CD4-positive, alpha-beta memory T cell (primary cell): Measurements from ENCODE around the gene ARFGAP1. TPM values are rescaled to one million over a fixed set of nuclear protein-coding genes. Genes with fewer than 3 reads are reported as not detected.

Experiments used
- CTCF ChIA-PET: fragments of 350-600 bp; sonication (Branson Sonifier 250); formaldehyde crosslinking; loops from one replicate; lab custom pipeline; 2021; ENCODE audit warnings: inconsistent platforms; ENCODE audit not compliant: partially characterized antibody; lab: Charles Lee
- POLR2A ChIA-PET: fragments of 350-600 bp; sonication (Branson Sonifier 250); formaldehyde crosslinking; loops from one replicate; lab custom pipeline; 2021; ENCODE audit not compliant: partially characterized antibody; lab: Charles Lee
- DNase-seq, 5 donors: peaks; one replicate each; pipeline versions ENCODE4 v3.0.0 to v3.0.0-alpha.2; 2020 to 2022; ENCODE audit warnings: mixed read lengths in 1 of 5
- H3K27ac ChIP-seq: one replicate; pipeline ENCODE4 v1.7.0; 2013; ENCODE audit warnings: low read depth, low read length
- H3K27me3 ChIP-seq: 2 replicates; pipeline ENCODE4 v1.7.0; 2013; ENCODE audit warnings: mild to moderate bottlenecking, low read length, moderate library complexity; ENCODE audit not compliant: insufficient read depth
- H3K36me3 ChIP-seq: 2 replicates; pipeline ENCODE4 v1.7.0; 2013; ENCODE audit warnings: mild to moderate bottlenecking, low read length, moderate library complexity; ENCODE audit not compliant: insufficient read depth
- H3K4me1 ChIP-seq: 2 replicates; pipeline ENCODE4 v1.7.0; 2013; ENCODE audit warnings: mild to moderate bottlenecking, low read length, moderate library complexity; ENCODE audit not compliant: insufficient read depth
- H3K4me3 ChIP-seq, 2 donors: one replicate each; pipeline ENCODE4 v1.7.0; 2013; ENCODE audit warnings: low read length in 2 of 2, mild to moderate bottlenecking in 1 of 2
- H3K9me3 ChIP-seq, 2 donors: one replicate each; pipeline ENCODE4 v1.7.0; 2013; ENCODE audit warnings: low read length in 2 of 2, control low read depth in 1 of 2; ENCODE audit not compliant: control insufficient read depth in 1 of 2
- H3K27ac Mint-ChIP-seq, 7 donors: one replicate each; pipeline ENCODE4 v1.8.0; 2020 to 2021; ENCODE audit warnings: mixed read lengths in 7 of 7, mild to moderate bottlenecking in 6 of 7, inconsistent platforms in 3 of 7, moderate library complexity in 3 of 7
- H3K27me3 Mint-ChIP-seq, 2 donors: one replicate each; pipeline ENCODE4 v1.8.0; 2020 to 2021; ENCODE audit warnings: mixed read lengths in 2 of 2
- H3K36me3 Mint-ChIP-seq, 2 donors: one replicate each; pipeline ENCODE4 v1.8.0; 2020 to 2021; ENCODE audit warnings: mixed read lengths in 2 of 2, inconsistent platforms in 1 of 2, mild to moderate bottlenecking in 1 of 2
- H3K4me1 Mint-ChIP-seq, 4 donors: one replicate each; pipeline ENCODE4 v1.8.0; 2020 to 2021; ENCODE audit warnings: mixed read lengths in 4 of 4, mild to moderate bottlenecking in 1 of 4
- H3K4me3 Mint-ChIP-seq, 8 donors: one replicate each; pipeline ENCODE4 v1.8.0; 2020 to 2021; ENCODE audit warnings: mixed read lengths in 8 of 8, mild to moderate bottlenecking in 7 of 8, moderate library complexity in 6 of 8, inconsistent platforms in 3 of 8
- H3K9me3 Mint-ChIP-seq, 8 donors: one replicate each; pipeline ENCODE4 v1.8.0; 2020 to 2021; ENCODE audit warnings: mixed read lengths in 8 of 8, mild to moderate bottlenecking in 5 of 8, inconsistent platforms in 3 of 8, moderate library complexity in 1 of 8
- intact Hi-C: fragments of 100-400 bp; cut with micrococcal nuclease; formaldehyde crosslinking; loops from one replicate; pipeline ENCODE4 v1.15.1; 2023
- polyA plus RNA-seq, 2 donors: library from polyadenylated mRNA; unstranded; fragments of 300-500 nt; fragmentation: Illumina TruSeq; gene quantifications; one replicate each; pipeline ENCODE4 v1.2.3, GENCODE V29; 2021
- total RNA-seq, 2 experiments: library from RNA; stranded (reverse); gene quantifications; one replicate each; pipeline ENCODE4 v1.2.3, GENCODE V29; 2021

ARFGAP1 gene
- total and polyA plus RNA-seq, 4 experiments from 2014 or later, result 11.5 to 120 (median 69.4) TPM

GRCh38 chr20:63268256-63268655 lies 4.4 kb upstream of the ARFGAP1 start:
- Histone ChIP-seq H3K4me1 (peaks cover 9% of the 10 kb centered on the region), H3K27me3 (no peaks in the 10 kb centered on the region), H3K9me3 (no peaks in the 10 kb centered on the region), H3K4me3 (no peak overlapping the region), H3K27ac (no peak overlapping the region), H3K36me3 (no peaks in the 10 kb centered on the region)
- H3K4me3 Mint-ChIP-seq, result no peak overlapping the region
- POLR2A ChIA-PET, result no interaction called here
- peak overlapping the region in 1 of 7 donors; percentile 41 for H3K27ac Mint-ChIP-seq
- H3K4me1 Mint-ChIP-seq, result peaks cover 4 to 10% (median 9%) of the 10 kb centered on the region in 4 donors
- H3K27me3 Mint-ChIP-seq, result peaks cover 9 to 12% of the 10 kb centered on the region in 2 donors
- peaks cover 0 to 3% (median 0%) of the 10 kb centered on the region in 8 donors for H3K9me3 Mint-ChIP-seq
- intact Hi-C loops, result no loop called here
- DNase-seq, result no peak
- H3K36me3 Mint-ChIP-seq, result peaks cover 0 to 5% of the 10 kb centered on the region in 2 donors
- CTCF ChIA-PET, result interaction anchor here (1.2 kb wide), 1 partner anchor 45 kb away, joined by 4 read pairs; no protein-coding TSS in a partner anchor

DNA sequence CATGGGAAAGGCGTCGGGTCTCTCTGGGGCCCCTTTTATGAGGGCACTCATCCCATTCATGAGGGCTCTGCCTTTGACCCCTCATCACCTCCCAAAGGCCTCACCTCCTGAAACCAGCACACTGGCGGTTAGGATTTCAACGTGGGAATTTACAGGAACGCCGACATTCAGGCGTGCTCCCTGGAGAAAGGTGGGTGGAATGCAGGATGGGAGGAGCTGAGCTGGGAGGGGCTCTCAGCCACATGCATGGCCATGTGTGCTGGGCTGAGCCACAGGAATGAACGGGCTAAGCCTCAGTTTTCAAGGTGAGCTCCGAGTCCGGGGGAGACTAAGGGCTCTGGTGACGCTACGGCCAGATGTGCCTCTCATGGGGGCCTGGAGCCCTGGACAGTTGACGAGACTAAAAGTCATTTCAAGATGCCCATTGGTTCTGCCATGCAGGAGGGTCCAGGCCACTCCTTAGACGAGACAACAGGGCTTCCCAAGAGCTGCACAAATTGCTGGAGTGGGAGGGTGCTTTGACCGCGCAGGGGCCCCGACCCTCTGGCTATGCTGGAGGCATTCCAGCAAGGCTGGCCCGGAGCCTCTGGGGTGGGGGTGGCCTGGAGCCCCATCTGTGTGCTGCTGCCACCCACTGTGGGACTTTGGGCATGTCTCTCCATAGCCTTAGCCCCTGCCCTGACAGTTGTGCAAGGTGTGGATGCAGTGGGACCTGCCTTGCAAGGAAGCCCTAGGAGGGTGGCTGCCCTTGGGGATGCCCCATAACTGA lies 3.8 kb upstream of the ARFGAP1 start:
- Histone ChIP-seq H3K27ac (no peak overlapping the region), H3K4me1 (peaks cover 15% of the 10 kb centered on the region), H3K27me3 (no peaks in the 10 kb centered on the region), H3K36me3 (no peaks in the 10 kb centered on the region), H3K4me3 (no peak overlapping the region), H3K9me3 (no peaks in the 10 kb centered on the region)
- H3K27ac Mint-ChIP-seq, result no peak overlapping the region
- H3K9me3 Mint-ChIP-seq, result peaks cover 0 to 3% (median 0%) of the 10 kb centered on the region in 8 donors
- peaks cover 9 to 12% of the 10 kb centered on the region in 2 donors for H3K27me3 Mint-ChIP-seq
- ChIA-PET POLR2A (no interaction called here), CTCF (no interaction called here)
- peaks cover 0 to 10% of the 10 kb centered on the region in 2 donors for H3K36me3 Mint-ChIP-seq
- peak overlapping the region in 1 of 8 donors; percentile 31 for H3K4me3 Mint-ChIP-seq
- DNase-seq, result no peak
- intact Hi-C loops, result no loop called here
- H3K4me1 Mint-ChIP-seq, result peaks cover 8 to 16% (median 14%) of the 10 kb centered on the region in 4 donors

DNA sequence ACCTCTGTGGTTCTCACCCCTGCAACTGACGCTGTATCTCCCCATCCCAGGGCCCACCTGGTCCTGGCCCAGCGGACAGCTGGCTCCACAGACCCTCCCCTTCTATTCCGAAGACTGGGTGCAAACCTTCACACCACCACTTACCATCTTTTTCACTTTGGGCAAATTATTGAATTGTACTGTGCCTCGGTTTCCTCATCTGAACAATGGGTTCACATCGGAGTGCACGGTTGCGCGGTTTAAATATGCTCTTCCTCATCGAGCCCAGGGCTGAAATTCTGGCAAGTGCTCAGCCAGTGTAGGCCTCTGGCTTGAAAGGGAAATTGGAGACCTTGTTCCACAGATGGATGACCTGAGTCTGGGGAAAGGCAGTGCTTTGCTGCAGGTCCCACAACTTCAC lies 2.9 kb upstream of the ARFGAP1 start:
- Mint-ChIP-seq H3K27me3 (peaks cover 6 to 8% of the 10 kb centered on the region in 2 donors), H3K9me3 (peaks cover 0 to 1% (median 0%) of the 10 kb centered on the region in 8 donors), H3K4me3 (peak overlapping the region in 3 of 8 donors; percentile 43 to 50 (median 46)), H3K4me1 (peaks cover 12 to 25% (median 20%) of the 10 kb centered on the region in 4 donors), H3K27ac (peak overlapping the region in 1 of 7 donors; percentile 32), H3K36me3 (peaks cover 0 to 12% of the 10 kb centered on the region in 2 donors)
- no peak for DNase-seq
- Histone ChIP-seq H3K4me1 (peaks cover 23% of the 10 kb centered on the region), H3K4me3 (no peak overlapping the region), H3K27me3 (no peaks in the 10 kb centered on the region), H3K27ac (no peak overlapping the region), H3K36me3 (no peaks in the 10 kb centered on the region), H3K9me3 (no peaks in the 10 kb centered on the region)
- ChIA-PET CTCF (interaction anchor here (3.3 kb wide), 1 partner anchor 46 kb away, joined by 22 read pairs; no protein-coding TSS in a partner anchor), POLR2A (no interaction called here)
- intact Hi-C loops, result no loop called here

DNA sequence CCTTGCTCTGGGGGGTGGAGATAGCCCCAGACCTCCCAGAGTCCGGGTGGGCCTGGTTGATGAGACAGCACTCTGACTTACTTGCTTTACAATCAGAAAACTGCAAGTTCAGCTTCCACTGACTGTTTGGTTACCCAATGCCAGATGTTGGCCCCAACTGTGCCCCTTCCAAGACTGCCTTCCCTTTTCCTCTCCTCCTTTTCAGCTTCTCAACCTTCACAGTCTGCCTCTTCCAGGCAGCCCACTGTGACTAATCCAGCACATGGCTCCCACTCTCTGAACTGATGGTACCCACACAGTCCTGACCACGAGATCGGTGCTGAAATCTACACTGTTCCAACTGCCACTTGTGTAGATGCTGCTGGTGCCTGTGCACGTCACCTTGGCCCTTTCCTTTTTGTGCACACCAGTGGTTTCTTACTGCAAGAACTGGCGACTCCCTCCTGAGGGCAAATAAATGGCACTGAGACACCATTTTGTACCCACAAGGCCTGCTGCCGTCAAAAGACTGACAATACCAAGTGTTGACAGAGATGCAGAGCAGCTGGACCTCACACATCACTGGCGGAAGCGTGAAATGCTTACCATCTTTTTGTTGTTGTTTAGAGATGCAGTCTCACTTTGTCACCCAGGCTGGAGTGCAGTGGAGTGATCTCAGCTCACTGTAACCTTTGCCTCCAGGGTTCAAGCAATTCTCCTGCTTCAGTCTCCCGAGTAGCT lies 1.8 kb upstream of the ARFGAP1 start:
- Mint-ChIP-seq H3K36me3 (peaks cover 0 to 15% of the 10 kb centered on the region in 2 donors), H3K4me3 (peak overlapping the region; percentile 7 to 91 (median 86)), H3K4me1 (peaks cover 15 to 33% (median 24%) of the 10 kb centered on the region in 4 donors), H3K27ac (peak overlapping the region in 3 of 7 donors; percentile 79 to 94 (median 85)), H3K9me3 (peaks cover 0 to 1% (median 0%) of the 10 kb centered on the region in 8 donors), H3K27me3 (peaks cover 4 to 5% of the 10 kb centered on the region in 2 donors)
- intact Hi-C loops, result no loop called here
- CTCF ChIA-PET, result interaction anchor here (3.3 kb wide), 1 partner anchor 47 kb away, joined by 22 read pairs; no protein-coding TSS in a partner anchor
- Histone ChIP-seq H3K36me3 (peaks cover 3% of the 10 kb centered on the region), H3K4me1 (peaks cover 30% of the 10 kb centered on the region), H3K4me3 (no peak overlapping the region), H3K27me3 (no peaks in the 10 kb centered on the region), H3K9me3 (no peaks in the 10 kb centered on the region), H3K27ac (no peak overlapping the region)
- POLR2A ChIA-PET, result no interaction called here
- no peak for DNase-seq

DNA sequence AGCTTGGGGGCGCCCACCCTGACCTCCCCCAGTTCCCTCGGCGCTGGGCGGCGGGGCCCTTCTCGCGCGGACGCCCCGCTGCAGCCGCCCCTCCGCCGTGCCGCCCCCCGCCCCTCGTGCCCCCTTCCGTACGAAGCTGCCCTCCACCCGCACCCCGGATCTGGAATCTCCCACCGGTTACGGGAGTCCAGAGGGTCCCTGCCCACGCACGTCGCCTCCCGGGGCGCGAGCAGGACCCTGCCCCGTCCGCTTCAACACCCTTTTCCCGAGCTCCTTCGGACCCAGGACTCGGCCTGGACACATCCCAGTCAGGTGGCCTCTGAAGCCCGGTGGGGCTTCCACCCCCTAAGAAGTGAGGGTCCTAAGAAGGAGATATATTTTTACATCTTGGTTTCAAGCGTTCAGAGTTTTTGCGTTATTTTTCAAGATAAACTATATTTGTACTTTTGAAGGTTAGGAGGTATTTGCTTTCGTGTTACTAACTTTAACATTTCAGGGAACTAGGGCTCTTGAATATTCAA lies 506 bp downstream of the ARFGAP1 start:
- intact Hi-C loops, result no loop called here
- Mint-ChIP-seq H3K27me3 (no peaks in the 10 kb centered on the region), H3K4me1 (peaks cover 16 to 41% (median 24%) of the 10 kb centered on the region in 4 donors), H3K9me3 (no peaks in the 10 kb centered on the region), H3K36me3 (peaks cover 0 to 26% of the 10 kb centered on the region in 2 donors), H3K4me3 (peak overlapping the region; percentile 86 to 92 (median 90)), H3K27ac (peak overlapping the region; percentile 85 to 94 (median 92))
- POLR2A ChIA-PET, result interaction anchor here (0.8 to 1.9 kb wide), 9 partner anchors 8 to 886 kb away, joined by 3 to 15 read pairs (median 5); partner anchors contain the start of genes RPS21 and YTHDF1
- Histone ChIP-seq H3K36me3 (peaks cover 25% of the 10 kb centered on the region), H3K27ac (peak overlapping the region; percentile 76), H3K9me3 (no peaks in the 10 kb centered on the region), H3K4me1 (peaks cover 30% of the 10 kb centered on the region), H3K4me3 (peak overlapping the region; percentile 68 to 84), H3K27me3 (no peaks in the 10 kb centered on the region)
- CTCF ChIA-PET, result interaction anchor here (0.7 to 3.3 kb wide), 2 partner anchors 49 to 110 kb away, joined by 4 to 22 read pairs; no protein-coding TSS in a partner anchor
- DNase-seq, result no peak

DNA sequence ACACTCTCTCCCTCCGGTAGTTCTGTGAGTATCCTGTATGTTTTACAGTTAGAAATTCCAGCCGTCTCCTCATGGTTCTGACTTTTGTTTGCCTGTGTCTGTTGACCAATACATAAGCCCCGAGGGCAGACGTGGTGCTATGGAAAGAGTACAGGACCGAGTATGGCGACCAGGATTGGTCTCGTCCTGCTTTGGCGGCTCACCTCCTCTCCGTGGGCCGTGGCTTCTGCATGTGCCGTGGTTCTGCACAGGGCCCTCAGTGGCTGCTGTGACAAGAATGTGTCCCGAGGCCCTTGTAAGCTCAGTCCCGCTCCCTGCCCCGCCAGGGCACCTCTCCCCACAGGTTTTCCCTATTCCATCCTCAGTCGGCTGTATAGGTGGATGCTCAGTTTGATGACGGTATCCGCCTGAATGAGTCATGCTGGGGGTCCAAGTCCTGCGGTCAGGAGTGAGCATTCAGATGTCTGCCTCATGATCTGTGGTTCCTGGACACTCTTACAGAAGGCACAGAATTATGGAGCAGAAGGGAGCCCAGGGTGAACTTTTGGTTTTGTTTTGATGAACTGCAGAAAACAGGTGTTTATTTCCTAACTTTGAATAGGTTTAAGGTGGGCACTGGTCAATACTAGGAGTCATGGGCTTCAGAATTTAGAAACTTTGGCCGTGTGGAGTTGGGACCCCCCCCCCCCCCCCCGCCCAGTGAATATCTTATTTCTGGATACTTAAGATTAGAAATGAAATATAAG lies 1.2 kb downstream of the ARFGAP1 start:
- POLR2A ChIA-PET, result interaction anchor here (0.9 to 1.9 kb wide), 5 partner anchors 10 to 480 kb away, joined by 5 to 15 read pairs (median 6); partner anchors contain the start of gene YTHDF1
- Histone ChIP-seq H3K27me3 (no peaks in the 10 kb centered on the region), H3K27ac (peak overlapping the region; percentile 76), H3K9me3 (no peaks in the 10 kb centered on the region), H3K4me1 (peaks cover 30% of the 10 kb centered on the region), H3K36me3 (peaks cover 31% of the 10 kb centered on the region), H3K4me3 (peak overlapping the region; percentile 68 to 84)
- peaks cover 16 to 41% (median 24%) of the 10 kb centered on the region in 4 donors for H3K4me1 Mint-ChIP-seq
- H3K27ac Mint-ChIP-seq, result peak overlapping the region; percentile 85 to 94 (median 92)
- H3K27me3 Mint-ChIP-seq, result no peaks in the 10 kb centered on the region
- CTCF ChIA-PET, result no interaction called here
- peaks cover 0 to 31% of the 10 kb centered on the region in 2 donors for H3K36me3 Mint-ChIP-seq
- intact Hi-C loops, result no loop called here
- no peak for DNase-seq
- peak overlapping the region; percentile 86 to 92 (median 90) for H3K4me3 Mint-ChIP-seq
- no peaks in the 10 kb centered on the region for H3K9me3 Mint-ChIP-seq
